Breast epithelium (tissue), 4 donors: ENCODE results near the gene SLC22A23. TPM values are rescaled to one million over a fixed set of nuclear protein-coding genes. Genes with fewer than 3 reads are reported as not detected.

Source experiments
- DNase-seq, 2 donors: peaks; one replicate each; pipeline ENCODE4 v3.0.0-alpha.2; 2019; ENCODE audit warnings: low spot score in 2 of 2
- H3K27ac ChIP-seq, 2 donors: fragments of 200-600 bp; sonication (generic) in 1 of 2; one replicate each; pipeline ENCODE4 v1.5.1; 2016 to 2019; ENCODE audit warnings: mild to moderate bottlenecking in 1 of 2
- H3K27me3 ChIP-seq, 2 donors: fragments of 200-600 bp; sonication (generic) in 1 of 2; one replicate each; pipeline versions ENCODE4 v1.5.1 to v1.6.0; 2017 to 2019; ENCODE audit warnings: control low read depth in 1 of 2, mild to moderate bottlenecking in 1 of 2
- H3K36me3 ChIP-seq: fragments of 200-600 bp; one replicate; pipeline ENCODE4 v1.5.1; 2019
- H3K4me1 ChIP-seq, 2 donors: fragments of 200-600 bp; sonication (generic); one replicate each; pipeline ENCODE4 v1.5.1; 2016 to 2019; ENCODE audit warnings: control low read depth in 1 of 2
- H3K4me3 ChIP-seq, 3 donors: fragments of 200-600 bp; sonication (generic); 1 replicate in 2 of 3; 2 replicates in 1 of 3; pipeline ENCODE4 v1.5.1; 2016 to 2019; ENCODE audit warnings: mild to moderate bottlenecking in 3 of 3, moderate library complexity in 2 of 3
- H3K9me3 ChIP-seq, 2 donors: fragments of 200-600 bp; sonication (generic) in 1 of 2; one replicate each; pipeline ENCODE4 v1.5.1; 2016 to 2019; ENCODE audit warnings: control low read depth in 1 of 2
- POLR2A ChIP-seq: fragments of 450-650 bp; IDR thresholded peaks from one replicate; pipeline ENCODE4 v1.6.1; 2016; ENCODE audit warnings: antibody characterized with exemption, mild to moderate bottlenecking, moderate library complexity
- POLR2AphosphoS5 ChIP-seq, 3 donors: sonication (generic); formaldehyde crosslinking; IDR thresholded peaks; one replicate each; pipeline ENCODE4 v1.6.1; 2017; ENCODE audit warnings: antibody characterized with exemption in 3 of 3
- intact Hi-C: fragments of 100-400 bp; cut with DNase I; formaldehyde crosslinking; loops from one replicate; pipeline ENCODE4 v1.15.1; 2023; ENCODE audit warnings: low total_unique reads
- total RNA-seq, 3 donors: library from RNA; depleted of rRNA; stranded (reverse); fragments of >200 nt; gene quantifications; one replicate each; pipeline ENCODE4 v1.1.0, GENCODE V29; 2016
- TF ChIP-seq, protein P1 (sequence below), 3 donors: fragments of 450-650 bp; IDR thresholded peaks; one replicate each; pipeline ENCODE4 v1.5.1; 2016 to 2017; ENCODE audit warnings: antibody characterized with exemption in 3 of 3, mild to moderate bottlenecking in 3 of 3, moderate library complexity in 3 of 3

SLC22A23 gene
- total RNA-seq, 3 donors from 2014 or later: 10.9 to 26.3 (median 22.9) TPM

GRCh38 chr6:3331971-3332370 is 124.9 kb downstream of the SLC22A23 start:
- H3K9me3 ChIP-seq: no peaks in the 10 kb centered on the region
- no peak overlapping the region for H3K27ac ChIP-seq
- intact Hi-C loops: no loop called here
- DNase-seq: no peak
- no peak for TF ChIP-seq POLR2A
- TF ChIP-seq POLR2AphosphoS5 (IDR thresholded peaks at IDR 0.05): no peak
- TF ChIP-seq, protein P1, sequence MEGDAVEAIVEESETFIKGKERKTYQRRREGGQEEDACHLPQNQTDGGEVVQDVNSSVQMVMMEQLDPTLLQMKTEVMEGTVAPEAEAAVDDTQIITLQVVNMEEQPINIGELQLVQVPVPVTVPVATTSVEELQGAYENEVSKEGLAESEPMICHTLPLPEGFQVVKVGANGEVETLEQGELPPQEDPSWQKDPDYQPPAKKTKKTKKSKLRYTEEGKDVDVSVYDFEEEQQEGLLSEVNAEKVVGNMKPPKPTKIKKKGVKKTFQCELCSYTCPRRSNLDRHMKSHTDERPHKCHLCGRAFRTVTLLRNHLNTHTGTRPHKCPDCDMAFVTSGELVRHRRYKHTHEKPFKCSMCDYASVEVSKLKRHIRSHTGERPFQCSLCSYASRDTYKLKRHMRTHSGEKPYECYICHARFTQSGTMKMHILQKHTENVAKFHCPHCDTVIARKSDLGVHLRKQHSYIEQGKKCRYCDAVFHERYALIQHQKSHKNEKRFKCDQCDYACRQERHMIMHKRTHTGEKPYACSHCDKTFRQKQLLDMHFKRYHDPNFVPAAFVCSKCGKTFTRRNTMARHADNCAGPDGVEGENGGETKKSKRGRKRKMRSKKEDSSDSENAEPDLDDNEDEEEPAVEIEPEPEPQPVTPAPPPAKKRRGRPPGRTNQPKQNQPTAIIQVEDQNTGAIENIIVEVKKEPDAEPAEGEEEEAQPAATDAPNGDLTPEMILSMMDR (IDR thresholded peaks at IDR 0.05): no peak
- H3K4me1 ChIP-seq: no peaks in the 10 kb centered on the region
- H3K4me3 ChIP-seq: no peak overlapping the region
- no peaks in the 10 kb centered on the region for H3K36me3 ChIP-seq
- no peaks in the 10 kb centered on the region for H3K27me3 ChIP-seq

DNA sequence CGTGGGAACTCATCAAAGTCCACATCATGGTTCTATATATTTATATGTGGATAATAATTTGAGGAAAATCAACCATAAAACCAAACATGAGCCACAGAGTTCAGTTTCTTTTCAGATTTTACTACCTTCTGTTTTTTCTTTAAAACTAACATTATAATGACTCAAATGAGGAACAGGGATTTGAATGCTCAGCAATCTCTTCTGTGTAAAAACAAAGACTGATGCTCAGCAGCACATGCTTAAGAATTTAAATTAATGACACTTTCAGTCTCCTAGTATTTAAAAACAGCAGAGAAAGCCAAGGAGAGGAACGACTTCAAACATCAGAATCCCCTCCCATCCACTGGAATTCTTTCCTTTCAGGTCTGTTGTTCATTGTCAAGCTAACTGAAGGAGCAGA is 125.4 kb downstream of the SLC22A23 start:
- no peak overlapping the region for H3K27ac ChIP-seq
- DNase-seq: no peak
- no peaks in the 10 kb centered on the region for H3K9me3 ChIP-seq
- intact Hi-C loops: no loop called here
- TF ChIP-seq POLR2AphosphoS5 (IDR thresholded peaks at IDR 0.05): no peak
- TF ChIP-seq POLR2A: no peak
- TF ChIP-seq, protein P1 (IDR thresholded peaks at IDR 0.05): no peak
- no peak overlapping the region for H3K4me3 ChIP-seq
- no peaks in the 10 kb centered on the region for H3K36me3 ChIP-seq
- H3K4me1 ChIP-seq: no peaks in the 10 kb centered on the region
- no peaks in the 10 kb centered on the region for H3K27me3 ChIP-seq

GRCh38 chr6:3330199-3330598 is 126.7 kb downstream of the SLC22A23 start:
- Histone ChIP-seq H3K4me1 (no peaks in the 10 kb centered on the region), H3K36me3 (no peaks in the 10 kb centered on the region), H3K4me3 (no peak overlapping the region), H3K27ac (peak overlapping the region; percentile 60 to 76), H3K9me3 (no peaks in the 10 kb centered on the region), H3K27me3 (no peaks in the 10 kb centered on the region)
- intact Hi-C loops: no loop called here
- DNase-seq: no peak
- no peak for TF ChIP-seq POLR2A
- TF ChIP-seq, protein P1 (IDR thresholded peaks at IDR 0.05): no peak
- TF ChIP-seq POLR2AphosphoS5 (IDR thresholded peaks at IDR 0.05): no peak

GRCh38 chr6:3329393-3330051 is 127.3 kb downstream of the SLC22A23 start:
- Histone ChIP-seq H3K4me3 (no peak overlapping the region), H3K9me3 (no peaks in the 10 kb centered on the region), H3K27ac (peak overlapping the region; percentile 60 to 76), H3K4me1 (peaks cover 0 to 6% of the 10 kb centered on the region in 2 donors), H3K36me3 (no peaks in the 10 kb centered on the region), H3K27me3 (no peaks in the 10 kb centered on the region)
- peak in 1 of 2 donors; percentile 42 for DNase-seq
- intact Hi-C loops: no loop called here
- no peak for TF ChIP-seq POLR2A
- peak in 1 of 3 donors; percentile 36 for TF ChIP-seq POLR2AphosphoS5 (IDR thresholded peaks at IDR 0.05)
- TF ChIP-seq, protein P1 (IDR thresholded peaks at IDR 0.05): no peak

- Histone ChIP-seq H3K27me3 (no peaks in the 10 kb centered on the region), H3K27ac (peak overlapping the region in 1 of 2 donors; percentile 60), H3K9me3 (no peaks in the 10 kb centered on the region), H3K4me3 (no peak overlapping the region), H3K4me1 (peaks cover 0 to 7% of the 10 kb centered on the region in 2 donors), H3K36me3 (no peaks in the 10 kb centered on the region)
- TF ChIP-seq POLR2A: no peak
- TF ChIP-seq, protein P1 (IDR thresholded peaks at IDR 0.05): no peak
- no peak for TF ChIP-seq POLR2AphosphoS5 (IDR thresholded peaks at IDR 0.05)
- intact Hi-C loops: no loop called here
- no peak for DNase-seq
Measured at GRCh38 chr6:3328796-3329195, 128.1 kb downstream of the SLC22A23 start.
